Endothelial cell of umbilical vein (primary cell): ENCODE measurements around the gene GPANK1.

Source experiments
- EZH2 ChIP-seq: IDR thresholded peaks from 2 replicates; pipeline ENCODE4 v1.6.1; 2012; ENCODE audit warnings: borderline replicate concordance, low read depth, mild to moderate bottlenecking, moderate library complexity, low read length, inconsistent platforms; ENCODE audit not compliant: severe bottlenecking
- FOS ChIP-seq: IDR thresholded peaks from 2 replicates; pipeline ENCODE4 v1.6.1; 2011; ENCODE audit warnings: mild to moderate bottlenecking, low read length, moderate library complexity, borderline replicate concordance; ENCODE audit not compliant: insufficient read depth
- GATA2 ChIP-seq: IDR thresholded peaks from 2 replicates; pipeline ENCODE4 v1.7.0; 2011; ENCODE audit warnings: low read depth, mild to moderate bottlenecking, moderate library complexity, mixed read lengths, low read length; ENCODE audit not compliant: insufficient read length, insufficient read depth
- JUN ChIP-seq: IDR thresholded peaks from 2 replicates; pipeline ENCODE4 v1.6.1; 2011; ENCODE audit warnings: borderline replicate concordance, low read depth; ENCODE audit not compliant: insufficient read length, insufficient read depth
- MYC ChIP-seq: IDR thresholded peaks from one replicate; pipeline ENCODE4 v1.6.1; 2011; ENCODE audit warnings: mild to moderate bottlenecking, low read depth, low read length
- POLR2A ChIP-seq: IDR thresholded peaks from 2 replicates; pipeline ENCODE4 v1.6.1; 2012; ENCODE audit warnings: low read depth, mild to moderate bottlenecking, control low read depth, low read length
- POLR2AphosphoS5 ChIP-seq: IDR thresholded peaks from 2 replicates; pipeline ENCODE4 v1.6.1; 2012; ENCODE audit warnings: low read depth, mild to moderate bottlenecking, control low read depth, low read length, moderate library complexity; ENCODE audit not compliant: insufficient read depth
- TF ChIP-seq, protein P1 (sequence below), 2 donors: IDR thresholded peaks; 1 replicate in 1 of 2; 2 replicates in 1 of 2; pipeline ENCODE4 v1.5.1; 2011; ENCODE audit warnings: low read length in 2 of 2, mild to moderate bottlenecking in 2 of 2, moderate library complexity in 2 of 2, control low read depth in 1 of 2, inconsistent platforms in 1 of 2, low read depth in 1 of 2; ENCODE audit not compliant: insufficient read depth in 1 of 2; ENCODE audit errors: extremely low read depth in 1 of 2
- TF ChIP-seq, protein P2 (sequence below): IDR thresholded peaks from 2 replicates; pipeline ENCODE4 v1.6.1; 2011; ENCODE audit not compliant: insufficient read depth, insufficient read length

DNA sequence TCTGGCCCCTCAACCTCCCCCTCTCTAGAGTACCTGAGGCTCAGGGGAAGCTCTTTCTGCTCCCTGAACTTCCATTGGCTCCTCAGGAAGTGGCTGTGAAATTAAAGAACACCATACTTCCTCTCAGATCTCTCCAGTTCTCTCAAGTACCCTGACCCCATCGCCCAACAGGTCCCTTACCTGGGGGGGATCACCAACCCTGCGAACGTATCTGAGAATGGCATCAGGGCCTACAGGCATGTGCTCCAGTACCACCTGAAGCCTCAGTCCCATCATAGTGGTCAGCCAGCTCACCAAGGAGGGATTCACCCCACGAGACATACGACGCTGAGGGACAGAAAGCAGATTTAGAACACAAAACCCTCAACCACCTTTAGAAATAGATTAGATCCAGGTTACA lies 24.2 kb downstream of the GPANK1 start:
- TF ChIP-seq, protein P1, sequence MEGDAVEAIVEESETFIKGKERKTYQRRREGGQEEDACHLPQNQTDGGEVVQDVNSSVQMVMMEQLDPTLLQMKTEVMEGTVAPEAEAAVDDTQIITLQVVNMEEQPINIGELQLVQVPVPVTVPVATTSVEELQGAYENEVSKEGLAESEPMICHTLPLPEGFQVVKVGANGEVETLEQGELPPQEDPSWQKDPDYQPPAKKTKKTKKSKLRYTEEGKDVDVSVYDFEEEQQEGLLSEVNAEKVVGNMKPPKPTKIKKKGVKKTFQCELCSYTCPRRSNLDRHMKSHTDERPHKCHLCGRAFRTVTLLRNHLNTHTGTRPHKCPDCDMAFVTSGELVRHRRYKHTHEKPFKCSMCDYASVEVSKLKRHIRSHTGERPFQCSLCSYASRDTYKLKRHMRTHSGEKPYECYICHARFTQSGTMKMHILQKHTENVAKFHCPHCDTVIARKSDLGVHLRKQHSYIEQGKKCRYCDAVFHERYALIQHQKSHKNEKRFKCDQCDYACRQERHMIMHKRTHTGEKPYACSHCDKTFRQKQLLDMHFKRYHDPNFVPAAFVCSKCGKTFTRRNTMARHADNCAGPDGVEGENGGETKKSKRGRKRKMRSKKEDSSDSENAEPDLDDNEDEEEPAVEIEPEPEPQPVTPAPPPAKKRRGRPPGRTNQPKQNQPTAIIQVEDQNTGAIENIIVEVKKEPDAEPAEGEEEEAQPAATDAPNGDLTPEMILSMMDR (IDR thresholded peaks at IDR 0.05; ENCODE audit: extremely low read depth in 1 of 2, insufficient read depth in 1 of 2, low read depth in 1 of 2, low read length in 2 of 2) = no peak
- TF ChIP-seq JUN (no peak), POLR2AphosphoS5 (no peak), EZH2 (no peak), POLR2A (no peak), FOS (no peak), MYC (no peak), GATA2 (no peak)
- TF ChIP-seq, protein P2, sequence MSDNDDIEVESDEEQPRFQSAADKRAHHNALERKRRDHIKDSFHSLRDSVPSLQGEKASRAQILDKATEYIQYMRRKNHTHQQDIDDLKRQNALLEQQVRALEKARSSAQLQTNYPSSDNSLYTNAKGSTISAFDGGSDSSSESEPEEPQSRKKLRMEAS = no peak
